Loucy (cell line): ENCODE data around the gene VPS13A.

Source experiments
- CTCF ChIP-seq: fragments of 200-600 bp; sonication (generic); conservative IDR thresholded peaks from 2 replicates; pipeline ENCODE4 v1.5.1; 2014; ENCODE audit warnings: mild to moderate bottlenecking, antibody characterized with exemption, low read length
- EZH2phosphoT487 ChIP-seq: fragments of 200-600 bp; IDR thresholded peaks from 2 replicates; pipeline ENCODE4 v1.6.1; 2018; ENCODE audit warnings: antibody characterized with exemption, mild to moderate bottlenecking, moderate library complexity, borderline replicate concordance

- TF ChIP-seq CTCF (no peak), EZH2phosphoT487 (no peak)
These were observed 113.0 kb downstream of the VPS13A start for GRCh38 chr9:77290373-77290772.
